Suprapubic skin (tissue), 4 donors: ENCODE measurements around the gene EXOSC10. TPM values are rescaled to one million over a fixed set of nuclear protein-coding genes. Genes with fewer than 3 reads are reported as not detected.

Experiments
- DNase-seq, 2 donors: peaks; one replicate each; pipeline ENCODE4 v3.0.0-alpha.2; 2019; ENCODE audit warnings: low spot score in 2 of 2
- H3K27ac ChIP-seq: fragments of 200-600 bp; sonication (generic); one replicate; pipeline ENCODE4 v1.5.1; 2019
- H3K27me3 ChIP-seq: fragments of 200-600 bp; sonication (generic); one replicate; pipeline ENCODE4 v1.5.1; 2019
- H3K36me3 ChIP-seq: fragments of 200-600 bp; sonication (generic); one replicate; pipeline ENCODE4 v1.5.1; 2019
- H3K4me1 ChIP-seq: fragments of 200-600 bp; sonication (generic); one replicate; pipeline ENCODE4 v1.5.1; 2019
- H3K4me3 ChIP-seq: fragments of 200-600 bp; sonication (generic); one replicate; pipeline ENCODE4 v1.5.1; 2019; ENCODE audit warnings: mild to moderate bottlenecking
- H3K9me3 ChIP-seq: fragments of 200-600 bp; sonication (generic); one replicate; pipeline ENCODE4 v1.5.1; 2019
- CTCF ChIP-seq, 2 donors: fragments of 200-600 bp in 1 of 2; fragments of 450-650 bp in 1 of 2; sonication (generic) in 1 of 2; IDR thresholded peaks; one replicate each; pipeline ENCODE4 v1.5.1; 2016 to 2019; ENCODE audit warnings: antibody characterized with exemption in 2 of 2, mild to moderate bottlenecking in 1 of 2, moderate library complexity in 1 of 2
- EP300 ChIP-seq: sonication (generic); formaldehyde crosslinking; IDR thresholded peaks from one replicate; pipeline ENCODE4 v1.6.1; 2017; ENCODE audit warnings: antibody characterized with exemption
- POLR2A ChIP-seq, 2 donors: fragments of 450-650 bp; IDR thresholded peaks; one replicate each; pipeline ENCODE4 v1.6.1; 2017; ENCODE audit warnings: antibody characterized with exemption in 2 of 2, mild to moderate bottlenecking in 2 of 2, moderate library complexity in 2 of 2
- POLR2AphosphoS5 ChIP-seq, 3 donors: sonication (generic); formaldehyde crosslinking; IDR thresholded peaks; one replicate each; pipeline ENCODE4 v1.6.1; 2017; ENCODE audit warnings: antibody characterized with exemption in 3 of 3
- WGBS: methylation state at CpG from one replicate; pipeline ENCODE4 v1.1.5; 2018; 5-methylcytosine and 5-hydroxymethylcytosine counted together
- total RNA-seq, 4 donors: library from RNA; depleted of rRNA; stranded (reverse); fragments of >200 nt; gene quantifications; one replicate each; pipeline ENCODE4 v1.1.0, GENCODE V29; 2016

Gene EXOSC10
- total RNA-seq, 4 donors from 2014 or later: 45.7 to 127 (median 68.7) TPM

DNA sequence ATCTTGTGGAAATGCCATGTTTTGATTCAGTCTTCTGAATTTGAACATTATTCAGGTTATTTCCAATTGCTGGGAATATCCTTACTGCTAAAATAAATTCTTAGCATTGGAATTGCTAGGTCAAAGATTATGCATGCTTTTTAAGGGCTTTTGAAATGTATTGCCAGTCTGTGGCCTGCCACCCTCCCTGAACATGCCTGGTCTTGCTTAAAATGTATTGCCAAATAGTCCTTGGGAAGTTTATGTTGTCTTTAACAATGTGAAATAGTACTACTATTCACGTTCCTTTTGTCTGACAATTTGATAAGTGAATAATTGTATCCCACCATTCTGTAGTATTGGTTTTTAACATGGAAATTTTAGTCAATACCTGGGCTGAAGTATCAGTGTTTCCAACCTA, 73.6 kb downstream of the EXOSC10 start:
- 35% methylated on average over 1 of the region's 1 CpG for WGBS
- Histone ChIP-seq H3K27ac (no peak overlapping the region), H3K4me3 (no peak overlapping the region), H3K9me3 (no peaks in the 10 kb centered on the region), H3K4me1 (peaks cover 6% of the 10 kb centered on the region), H3K36me3 (peaks cover 78% of the 10 kb centered on the region), H3K27me3 (no peaks in the 10 kb centered on the region)
- no peak for DNase-seq
- TF ChIP-seq POLR2A (IDR thresholded peaks at IDR 0.05): no peak
- no peak for TF ChIP-seq POLR2AphosphoS5 (IDR thresholded peaks at IDR 0.05)
- no peak for TF ChIP-seq CTCF (IDR thresholded peaks at IDR 0.05)
- TF ChIP-seq EP300: no peak

DNA sequence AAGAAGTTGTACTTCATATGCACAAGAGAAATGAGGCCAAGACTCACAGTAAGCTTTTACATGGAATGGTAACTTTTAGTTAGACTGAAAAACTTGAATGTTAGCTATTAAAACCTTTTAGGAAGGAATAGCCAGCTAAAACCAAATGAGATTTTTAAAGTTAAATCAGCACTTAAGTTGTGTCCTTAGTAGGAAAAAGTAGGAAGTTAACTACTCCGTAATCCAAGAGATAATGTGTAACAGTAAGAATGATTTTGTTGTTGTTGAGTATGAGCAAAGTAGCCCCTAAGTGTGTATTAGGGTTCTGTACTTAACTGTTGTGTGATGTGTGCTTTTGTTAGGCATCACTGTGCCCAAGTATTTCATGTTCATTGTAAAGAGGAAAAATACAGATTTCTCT, 74.1 kb downstream of the EXOSC10 start:
- TF ChIP-seq CTCF (IDR thresholded peaks at IDR 0.05): no peak
- no peak for TF ChIP-seq POLR2AphosphoS5 (IDR thresholded peaks at IDR 0.05)
- TF ChIP-seq EP300: no peak
- no peak for TF ChIP-seq POLR2A (IDR thresholded peaks at IDR 0.05)
- H3K27ac ChIP-seq: no peak overlapping the region
- peaks cover 79% of the 10 kb centered on the region for H3K36me3 ChIP-seq
- H3K9me3 ChIP-seq: no peaks in the 10 kb centered on the region
- no peaks in the 10 kb centered on the region for H3K27me3 ChIP-seq
- DNase-seq: no peak
- H3K4me1 ChIP-seq: peaks cover 6% of the 10 kb centered on the region
- H3K4me3 ChIP-seq: no peak overlapping the region
- 85% methylated on average over 1 of the region's 1 CpG for WGBS

DNA sequence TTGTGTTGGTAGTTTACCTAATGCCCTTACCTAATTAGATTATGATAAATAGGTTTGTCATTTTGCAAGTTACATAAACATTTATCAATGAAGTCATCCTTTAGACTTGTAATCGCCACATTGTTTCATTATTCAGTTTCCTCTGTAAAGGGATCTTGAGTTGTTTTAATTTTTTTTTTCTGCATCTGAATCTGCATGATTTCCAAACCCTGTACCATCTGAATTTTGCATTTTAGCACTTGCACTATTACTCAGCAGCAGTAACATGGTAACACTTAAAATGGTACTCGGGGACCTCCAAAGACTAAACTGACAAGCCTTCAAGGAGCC, 74.8 kb downstream of the EXOSC10 start:
- Histone ChIP-seq H3K27me3 (no peaks in the 10 kb centered on the region), H3K9me3 (no peaks in the 10 kb centered on the region), H3K27ac (no peak overlapping the region), H3K4me1 (peaks cover 6% of the 10 kb centered on the region), H3K36me3 (peaks cover 79% of the 10 kb centered on the region), H3K4me3 (no peak overlapping the region)
- TF ChIP-seq POLR2A (IDR thresholded peaks at IDR 0.05) (no peak), CTCF (IDR thresholded peaks at IDR 0.05) (no peak), POLR2AphosphoS5 (IDR thresholded peaks at IDR 0.05) (no peak), EP300 (no peak)
- no peak for DNase-seq
- 78% methylated on average over 2 of the region's 2 CpGs for WGBS

DNA sequence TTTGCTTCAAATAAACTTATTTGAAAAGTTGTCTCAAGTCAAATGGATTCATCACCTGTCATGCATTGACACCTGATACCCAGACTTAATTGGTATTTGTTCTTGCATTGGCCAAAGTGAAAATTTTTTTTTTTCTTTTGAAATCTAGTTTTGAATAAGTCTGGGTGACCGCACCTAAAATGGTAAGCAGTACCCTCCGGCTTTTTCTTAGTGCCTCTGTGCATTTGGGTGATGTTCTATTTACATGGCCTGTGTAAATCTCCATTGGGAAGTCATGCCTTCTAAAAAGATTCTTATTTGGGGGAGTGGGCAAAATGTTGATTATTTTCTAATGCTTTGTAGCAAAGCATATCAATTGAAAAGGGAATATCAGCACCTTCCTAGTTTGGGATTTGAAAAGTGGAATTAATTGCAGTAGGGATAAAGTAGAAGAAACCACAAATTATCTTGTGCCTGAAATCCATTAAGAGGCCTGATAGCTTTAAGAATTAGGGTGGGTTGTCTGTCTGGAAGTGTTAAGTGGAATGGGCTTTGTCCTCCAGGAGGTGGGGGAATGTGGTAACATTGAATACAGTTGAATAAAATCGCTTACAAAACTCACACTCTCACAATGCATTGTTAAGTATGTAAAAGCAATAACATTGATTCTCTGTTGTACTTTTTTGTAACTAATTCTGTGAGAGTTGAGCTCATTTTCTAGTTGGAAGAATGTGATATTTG, 75.4 kb downstream of the EXOSC10 start:
- H3K4me3 ChIP-seq: no peak overlapping the region
- TF ChIP-seq CTCF (IDR thresholded peaks at IDR 0.05) (no peak), POLR2AphosphoS5 (IDR thresholded peaks at IDR 0.05) (no peak), POLR2A (IDR thresholded peaks at IDR 0.05) (no peak), EP300 (no peak)
- WGBS: 90% methylated on average over 3 of the region's 3 CpGs
- H3K9me3 ChIP-seq: no peaks in the 10 kb centered on the region
- DNase-seq: no peak
- H3K27ac ChIP-seq: no peak overlapping the region
- peaks cover 6% of the 10 kb centered on the region for H3K4me1 ChIP-seq
- H3K27me3 ChIP-seq: no peaks in the 10 kb centered on the region
- peaks cover 84% of the 10 kb centered on the region for H3K36me3 ChIP-seq

DNA sequence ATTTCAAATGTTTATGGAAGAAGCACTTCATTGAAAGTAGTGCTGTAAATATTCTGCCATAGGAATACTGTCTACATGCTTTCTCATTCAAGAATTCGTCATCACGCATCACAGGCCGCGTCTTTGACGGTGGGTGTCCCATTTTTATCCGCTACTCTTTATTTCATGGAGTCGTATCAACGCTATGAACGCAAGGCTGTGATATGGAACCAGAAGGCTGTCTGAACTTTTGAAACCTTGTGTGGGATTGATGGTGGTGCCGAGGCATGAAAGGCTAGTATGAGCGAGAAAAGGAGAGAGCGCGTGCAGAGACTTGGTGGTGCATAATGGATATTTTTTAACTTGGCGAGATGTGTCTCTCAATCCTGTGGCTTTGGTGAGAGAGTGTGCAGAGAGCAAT, 76.5 kb downstream of the EXOSC10 start:
- peaks cover 94% of the 10 kb centered on the region for H3K36me3 ChIP-seq
- 89% methylated on average over 14 of the region's 14 CpGs for WGBS
- no peak for DNase-seq

More for the DNA sequence above, 76.5 kb downstream of the EXOSC10 start:
- TF ChIP-seq EP300 (no peak), CTCF (IDR thresholded peaks at IDR 0.05) (no peak), POLR2A (IDR thresholded peaks at IDR 0.05) (no peak), POLR2AphosphoS5 (IDR thresholded peaks at IDR 0.05) (no peak)
- no peak overlapping the region for H3K4me3 ChIP-seq
- no peaks in the 10 kb centered on the region for H3K9me3 ChIP-seq
- no peaks in the 10 kb centered on the region for H3K27me3 ChIP-seq
- no peak overlapping the region for H3K27ac ChIP-seq
- H3K4me1 ChIP-seq: peaks cover 6% of the 10 kb centered on the region
